Measurements from ENCODE around the gene GFOD1. TPM values are rescaled to one million over a fixed set of nuclear protein-coding genes. Genes with fewer than 3 reads are reported as not detected.

GFOD1 gene
- total and polyA plus RNA-seq, 10 of the 15 experiments (the other 5 are each of a cell fraction or from before 2014, with no cell fraction given), result 6.5 to 41.4 (median 16.0) TPM

DNA sequence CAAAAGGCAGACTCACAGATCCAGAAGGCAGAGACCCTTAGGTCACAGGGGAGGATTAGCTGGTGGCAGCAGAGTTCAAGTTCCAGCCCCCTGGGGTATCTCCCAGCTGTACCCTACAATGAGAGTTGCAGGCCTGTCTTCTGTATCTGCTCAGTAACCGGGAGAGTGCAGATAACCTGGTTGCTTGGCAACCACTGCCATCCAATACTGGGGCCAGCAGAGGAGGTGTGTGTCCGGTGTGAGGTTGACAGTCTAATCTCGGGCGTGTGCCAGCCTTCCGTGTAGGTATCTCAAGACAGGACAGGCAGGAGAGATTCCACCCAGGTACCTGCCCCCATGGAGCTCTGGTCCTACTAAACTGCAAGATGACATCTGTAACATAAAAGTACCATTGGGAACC, 102.4 kb downstream of the GFOD1 start:
- H3K79me2 ChIP-seq (ENCODE audit: control insufficient read depth, insufficient read depth, low read length), result peaks cover 21% of the 10 kb centered on the region
- H4K20me1 ChIP-seq (ENCODE audit: control insufficient read depth, insufficient read depth), result no peaks in the 10 kb centered on the region
- peaks cover 2 to 4% of the 10 kb centered on the region in 2 experiments; a peak in 3 of 4 replicates for H3K36me3 ChIP-seq (ENCODE audit: control insufficient read depth in 2 of 2, insufficient read depth in 2 of 2, low read length in 1 of 2)
- intact Hi-C loops (cut with micrococcal nuclease; ENCODE audit: unreplicated experiment), result no loop called here
- no peaks in the 10 kb centered on the region for H3K27me3 ChIP-seq (replicated peaks in 1 of 2; ENCODE audit: control insufficient read depth in 2 of 2, insufficient read depth in 2 of 2, low read length in 1 of 2)
- H3K4me1 ChIP-seq (ENCODE audit: control insufficient read depth, insufficient read depth, low read length), result peaks cover 34% of the 10 kb centered on the region
- in situ Hi-C loops (cut with MboI), result loop anchor here (5.0 kb wide), 1 partner anchor 42 kb away; no protein-coding TSS in a partner anchor
- no peak overlapping the region for H3K4me3 ChIP-seq
- no peak overlapping the region for H3K9ac ChIP-seq (ENCODE audit: control insufficient read depth, insufficient read depth, low read length)
- peak; percentile 14; the same call in 2 of the 3 replicates for ATAC-seq
- POLR2A ChIA-PET, result interaction anchor here (0.9 to 5.3 kb wide), 9 partner anchors 9 to 153 kb away, joined by 3 to 42 read pairs (median 5); no protein-coding TSS in a partner anchor
- no TSS peak for BruUV-seq (replicated peaks)
- no peak overlapping the region for H3K4me2 ChIP-seq (ENCODE audit: control insufficient read depth, insufficient read depth)
- RAD21 ChIA-PET (ENCODE audit: unreplicated experiment), result interaction anchor here (0.6 to 6.5 kb wide), 15 partner anchors 9 to 190 kb away, joined by 3 to 106 read pairs (median 9); partner anchors contain the start of gene SIRT5
- SMC1A ChIA-PET (ENCODE audit: uncharacterized antibody, unreplicated experiment), result interaction anchor here (0.7 to 13.1 kb wide), 20 partner anchors 8 to 410 kb away, joined by 3 to 241 read pairs (median 6); partner anchors contain the start of genes GFOD1 and SIRT5
- H3K9me3 ChIP-seq (replicated peaks; ENCODE audit: control insufficient read depth, insufficient read depth, low read length), result peaks cover 3% of the 10 kb centered on the region; the same call in 1 of the 3 replicates
- H2AFZ ChIP-seq (ENCODE audit: control insufficient read depth, low read depth, low read length), result no peak overlapping the region
- H3K27ac ChIP-seq (ENCODE audit: control insufficient read depth, insufficient read depth), result no peak overlapping the region
- FAIRE-seq, result no peak
- TF ChIP-seq SUPT20H (IDR thresholded peaks at IDR 0.05; ENCODE audit: borderline replicate concordance, control insufficient read depth, low read depth, low read length) (no peak), BMI1 (IDR thresholded peaks at IDR 0.05; ENCODE audit: borderline replicate concordance) (0 out of 2 replicates have a peak, but pooled peaks have one; percentile 29)
- CTCF ChIA-PET, result interaction anchor here (0.6 to 7.7 kb wide), 16 partner anchors 8 to 190 kb away, joined by 3 to 113 read pairs (median 10); partner anchors contain the start of gene SIRT5
- no peak for DNase-seq (ENCODE audit: low read depth, low spot score)
- 97% methylated on average over 5 of the region's 5 CpGs for WGBS (ENCODE audit: insufficient coverage, insufficient replicate concordance, low lambda C conversion rate, missing lambda C conversion rate)

GRCh38 chr6:13384506-13384905, 102.9 kb downstream of the GFOD1 start:
- H3K27ac ChIP-seq (ENCODE audit: control insufficient read depth, insufficient read depth), result peak overlapping the region; percentile 93
- peaks cover 21% of the 10 kb centered on the region for H3K79me2 ChIP-seq (ENCODE audit: control insufficient read depth, insufficient read depth, low read length)
- in situ Hi-C loops (cut with MboI), result loop anchor here (5.0 kb wide), 1 partner anchor 43 kb away; no protein-coding TSS in a partner anchor
- ATAC-seq (no peak), DNase-seq (ENCODE audit: low read depth, low spot score) (no peak), FAIRE-seq (no peak)
- no peak overlapping the region for H3K4me2 ChIP-seq (ENCODE audit: control insufficient read depth, insufficient read depth)
- peaks cover 2 to 4% of the 10 kb centered on the region in 2 experiments; a peak in 3 of 4 replicates for H3K36me3 ChIP-seq (ENCODE audit: control insufficient read depth in 2 of 2, insufficient read depth in 2 of 2, low read length in 1 of 2)
- no peaks in the 10 kb centered on the region for H3K27me3 ChIP-seq (replicated peaks in 1 of 2; ENCODE audit: control insufficient read depth in 2 of 2, insufficient read depth in 2 of 2, low read length in 1 of 2)
- RAD21 ChIA-PET (ENCODE audit: unreplicated experiment), result interaction anchor here (1.0 to 6.5 kb wide), 22 partner anchors 9 to 190 kb away, joined by 3 to 106 read pairs (median 10); partner anchors contain the start of genes GFOD1 and SIRT5
- no peak overlapping the region for H3K4me3 ChIP-seq
- WGBS (ENCODE audit: insufficient coverage, insufficient replicate concordance, low lambda C conversion rate, missing lambda C conversion rate), result 87% methylated on average over 9 of the region's 9 CpGs
- SMC1A ChIA-PET (ENCODE audit: uncharacterized antibody, unreplicated experiment), result interaction anchor here (0.7 to 13.1 kb wide), 23 partner anchors 9 to 410 kb away, joined by 3 to 241 read pairs (median 6); partner anchors contain the start of genes GFOD1 and SIRT5
- no peak overlapping the region for H2AFZ ChIP-seq (ENCODE audit: control insufficient read depth, low read depth, low read length)
- H3K9ac ChIP-seq (ENCODE audit: control insufficient read depth, insufficient read depth, low read length), result no peak overlapping the region
- H3K4me1 ChIP-seq (ENCODE audit: control insufficient read depth, insufficient read depth, low read length), result peaks cover 37% of the 10 kb centered on the region
- intact Hi-C loops (cut with micrococcal nuclease; ENCODE audit: unreplicated experiment), result no loop called here
- no peaks in the 10 kb centered on the region for H4K20me1 ChIP-seq (ENCODE audit: control insufficient read depth, insufficient read depth)
- H3K9me3 ChIP-seq (replicated peaks; ENCODE audit: control insufficient read depth, insufficient read depth, low read length), result no peaks in the 10 kb centered on the region; the same call in 2 of the 3 replicates
- POLR2A ChIA-PET, result interaction anchor here (1.1 to 5.3 kb wide), 12 partner anchors 9 to 191 kb away, joined by 3 to 42 read pairs (median 5); no protein-coding TSS in a partner anchor
- CTCF ChIA-PET, result interaction anchor here (1.1 to 7.7 kb wide), 20 partner anchors 9 to 190 kb away, joined by 3 to 113 read pairs (median 8); partner anchors contain the start of gene SIRT5
- no TSS peak for BruUV-seq (replicated peaks)
- TF ChIP-seq KAT2A (conservative IDR thresholded peaks at IDR 0.05; ENCODE audit: control insufficient read depth, low read depth, low read length) (no peak), RELA (IDR thresholded peaks at IDR 0.05; ENCODE audit: borderline replicate concordance, partially characterized antibody) (no peak), ZNF274 (IDR thresholded peaks at IDR 0.05; ENCODE audit: insufficient read depth, insufficient read length) (no peak), ESRRA (IDR thresholded peaks at IDR 0.05; ENCODE audit: low read length) (no peak), MEF2B (IDR thresholded peaks at IDR 0.05; ENCODE audit: partially characterized antibody, poor library complexity, severe bottlenecking) (no peak), KDM1A (IDR thresholded peaks at IDR 0.05; ENCODE audit: borderline replicate concordance) (no peak), SMC3 (IDR thresholded peaks at IDR 0.05; ENCODE audit: borderline replicate concordance, low read length) (no peak), DPF2 (IDR thresholded peaks at IDR 0.05) (no peak), TAF1 (IDR thresholded peaks at IDR 0.05; ENCODE audit: borderline replicate concordance, low read depth, low read length) (no peak), MYC (IDR thresholded peaks at IDR 0.05; ENCODE audit: insufficient read depth, insufficient read length, insufficient replicate concordance, low read length, severe bottlenecking) (no peak), SUPT20H (IDR thresholded peaks at IDR 0.05; ENCODE audit: borderline replicate concordance, control insufficient read depth, low read depth, low read length) (no peak), SRF (IDR thresholded peaks at IDR 0.05; ENCODE audit: low read depth in 2 of 2, low read length in 2 of 2) (no peak)

All from GM12878 (cell line).